Neuron (in vitro differentiated cells): ENCODE measurements around the gene GOLGA8O.
"Not testable (repeated sequence)": the region's sequence is repeated elsewhere in the genome, so short reads cannot be mapped to it uniquely, and the experiment has no call there.

ENCODE experiments used
- H2AFZ ChIP-seq: one replicate; pipeline ENCODE4 v1.6.1; 2013; ENCODE audit warnings: low read depth, mild to moderate bottlenecking, inconsistent platforms, low read length, moderate library complexity
- H3K27me3 ChIP-seq: one replicate; pipeline ENCODE4 v1.6.1; 2013; ENCODE audit warnings: low read length; ENCODE audit not compliant: insufficient read depth
- H3K36me3 ChIP-seq: one replicate; pipeline ENCODE4 v1.6.1; 2013; ENCODE audit warnings: low read length; ENCODE audit not compliant: insufficient read depth
- H3K4me1 ChIP-seq: one replicate; pipeline ENCODE4 v1.6.1; 2013; ENCODE audit warnings: low read length; ENCODE audit not compliant: insufficient read depth
- H3K4me3 ChIP-seq: 2 replicates; pipeline ENCODE4 v1.5.1; 2013; ENCODE audit warnings: mild to moderate bottlenecking, low read length, moderate library complexity
- H3K9me3 ChIP-seq: one replicate; pipeline ENCODE4 v1.6.1; 2013; ENCODE audit warnings: low read length

Gene GOLGA8O

DNA sequence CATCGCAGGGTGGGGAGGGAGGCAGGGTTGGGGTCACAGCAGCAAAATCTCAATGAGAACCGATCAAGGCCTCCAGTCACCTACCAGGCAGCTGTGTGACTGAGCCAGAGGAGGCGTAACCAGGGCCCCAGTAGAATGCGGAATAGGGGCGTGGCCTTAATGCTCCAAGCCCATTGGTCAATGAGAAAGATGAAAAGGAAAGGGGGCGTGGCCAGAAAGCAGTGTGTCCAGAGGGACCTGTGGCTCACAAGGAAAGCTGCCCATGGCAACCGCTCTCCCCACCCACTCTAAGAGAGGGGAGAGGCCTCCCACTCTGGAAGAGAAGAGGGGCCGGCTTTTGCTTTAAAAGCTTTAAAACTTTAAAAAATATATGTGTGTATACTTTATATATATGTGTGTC lies 52.2 kb downstream of the GOLGA8O start, which contains the start of gene GOLGA8K:
Gene GOLGA8K, minus strand, starts transcription at position 101 of the 400 bp plus-strand sequence. Its CDS starts 98 bp downstream, at position 3.
- H3K9me3 ChIP-seq, H3K36me3 ChIP-seq, H3K4me3 ChIP-seq, H3K4me1 ChIP-seq, H2AFZ ChIP-seq, H3K27me3 ChIP-seq: not testable (repeated sequence)

DNA sequence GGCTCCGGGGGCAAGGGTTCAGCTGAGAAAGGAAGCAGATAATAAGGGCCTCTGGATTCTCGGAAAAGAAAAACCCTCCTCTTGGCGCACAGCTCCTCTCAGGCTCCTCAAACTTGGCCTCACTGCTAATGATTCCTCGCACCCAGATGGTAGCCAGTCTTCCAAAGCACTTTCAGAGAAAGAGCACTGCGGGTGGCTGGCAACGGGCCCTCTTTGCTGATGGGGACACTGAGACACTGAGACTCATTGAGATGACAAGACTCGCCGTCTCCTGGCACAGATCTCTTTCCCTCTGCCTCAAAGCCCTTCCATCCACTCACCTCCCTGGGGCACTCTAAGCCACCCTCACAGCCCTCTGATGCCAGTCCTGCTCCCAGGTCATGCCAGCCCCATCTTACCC lies 58.9 kb downstream of the GOLGA8O start:
- H2AFZ ChIP-seq, H3K4me3 ChIP-seq, H3K9me3 ChIP-seq, H3K27me3 ChIP-seq, H3K36me3 ChIP-seq, H3K4me1 ChIP-seq: not testable (repeated sequence)
